Sigmoid colon (tissue), 7 donors: ENCODE measurements around the gene AADAT. TPM values are rescaled to one million over a fixed set of nuclear protein-coding genes. Genes with fewer than 3 reads are reported as not detected.

Source experiments
- DNase-seq: peaks from one replicate; pipeline ENCODE4 v3.0.0-alpha.2; 2019
- H3K27ac ChIP-seq, 4 donors: fragments of 200-600 bp; sonication (generic); one replicate each; pipeline ENCODE4 v1.5.1; 2016 to 2019; ENCODE audit warnings: mild to moderate bottlenecking in 1 of 4
- H3K27me3 ChIP-seq, 3 donors: fragments of 200-600 bp; sonication (generic); one replicate each; pipeline ENCODE4 v1.5.1; 2019; ENCODE audit warnings: mild to moderate bottlenecking in 1 of 3
- H3K36me3 ChIP-seq, 4 donors: fragments of 200-600 bp; sonication (generic); one replicate each; pipeline ENCODE4 v1.5.1; 2016 to 2019
- H3K4me1 ChIP-seq, 4 donors: fragments of 200-600 bp; sonication (generic); one replicate each; pipeline ENCODE4 v1.5.1; 2017 to 2019
- H3K4me3 ChIP-seq, 4 donors: fragments of 200-600 bp; sonication (generic); one replicate each; pipeline ENCODE4 v1.5.1; 2017 to 2019; ENCODE audit warnings: mild to moderate bottlenecking in 2 of 4, moderate library complexity in 1 of 4
- H3K9me3 ChIP-seq, 4 donors: fragments of 200-600 bp in 3 of 4; sonication (generic) in 3 of 4; one replicate each; pipeline versions ENCODE4 v1.5.1 to v1.6.1; 2013 to 2019
- CTCF ChIP-seq, 4 experiments: fragments of 450-650 bp in 3 of 4; fragments of 200-600 bp in 1 of 4; IDR thresholded peaks; one replicate each; pipeline ENCODE4 v1.5.1; 2016 to 2019; ENCODE audit warnings: antibody characterized with exemption in 4 of 4, mild to moderate bottlenecking in 3 of 4, moderate library complexity in 2 of 4
- EP300 ChIP-seq, 4 donors: sonication (generic); formaldehyde crosslinking; IDR thresholded peaks; one replicate each; pipeline ENCODE4 v1.6.1; 2017; ENCODE audit warnings: antibody characterized with exemption in 4 of 4
- POLR2A ChIP-seq, 2 donors: fragments of 450-650 bp; IDR thresholded peaks; one replicate each; pipeline ENCODE4 v1.6.1; 2016; ENCODE audit warnings: antibody characterized with exemption in 2 of 2, mild to moderate bottlenecking in 2 of 2, moderate library complexity in 2 of 2
- POLR2AphosphoS5 ChIP-seq, 4 donors: sonication (generic); formaldehyde crosslinking; IDR thresholded peaks; one replicate each; pipeline ENCODE4 v1.6.1; 2017; ENCODE audit warnings: antibody characterized with exemption in 4 of 4
- WGBS, 2 donors: extraction: QIAGEN DNeasy Blood & Tissue Kit; methylation state at CpG; one replicate each; pipeline ENCODE4 v1.1.7; 2013; 5-methylcytosine and 5-hydroxymethylcytosine counted together
- intact Hi-C: fragments of 100-400 bp; cut with DNase I; formaldehyde crosslinking; loops from one replicate; pipeline ENCODE4 v1.15.1; 2023
- polyA plus RNA-seq, 3 donors: library from polyadenylated mRNA; stranded (reverse); fragments of 200-250 nt; gene quantifications; one replicate each; pipeline ENCODE4 v1.2.3, GENCODE V29; 2013
- total RNA-seq, 4 donors: library from RNA; depleted of rRNA; stranded (reverse); fragments of >200 nt; gene quantifications; one replicate each; pipeline ENCODE4 v1.1.0, GENCODE V29; 2016
- donor health status: healthy with polysubstance abuse.
- donor health status: Bipolar disorder and iron deficiency.
- donor health status: healthy.

Gene AADAT
- total and polyA plus RNA-seq, 7 donors = 0.92 to 12.7 (median 4.3) TPM

- no peak for DNase-seq
- Histone ChIP-seq H3K27ac (no peak overlapping the region), H3K36me3 (no peaks in the 10 kb centered on the region), H3K4me3 (no peak overlapping the region), H3K9me3 (peaks cover 0 to 18% (median under 1%) of the 10 kb centered on the region in 4 donors), H3K4me1 (no peaks in the 10 kb centered on the region), H3K27me3 (no peaks in the 10 kb centered on the region)
- 31 to 70% methylated on average over 2 of the region's 2 CpGs for WGBS, 2 donors
- TF ChIP-seq POLR2A (IDR thresholded peaks at IDR 0.05) (no peak), CTCF (IDR thresholded peaks at IDR 0.05) (no peak), EP300 (IDR thresholded peaks at IDR 0.05) (no peak), POLR2AphosphoS5 (IDR thresholded peaks at IDR 0.05) (no peak)
- intact Hi-C loops = no loop called here
Measured at GRCh38 chr4:170134821-170135220, 45.1 kb upstream of the AADAT start.

- TF ChIP-seq EP300 (IDR thresholded peaks at IDR 0.05) (no peak), POLR2A (IDR thresholded peaks at IDR 0.05) (no peak), POLR2AphosphoS5 (IDR thresholded peaks at IDR 0.05) (no peak), CTCF (IDR thresholded peaks at IDR 0.05) (no peak)
- WGBS, 2 donors = 83 to 88% methylated on average over 9 of the region's 9 CpGs
- no peak overlapping the region for H3K27ac ChIP-seq
- no peaks in the 10 kb centered on the region for H3K36me3 ChIP-seq
- DNase-seq = no peak
- H3K4me1 ChIP-seq = no peaks in the 10 kb centered on the region
- intact Hi-C loops = no loop called here
- H3K27me3 ChIP-seq = no peaks in the 10 kb centered on the region
- H3K9me3 ChIP-seq = peaks cover 0 to 11% (median under 1%) of the 10 kb centered on the region in 4 donors
- H3K4me3 ChIP-seq = no peak overlapping the region
Measured at GRCh38 chr4:170128219-170128804, 38.6 kb upstream of the AADAT start.

- DNase-seq = no peak
- WGBS, 2 donors = 94 to 96% methylated on average over 10 of the region's 10 CpGs
- Histone ChIP-seq H3K27ac (no peak overlapping the region), H3K4me1 (no peaks in the 10 kb centered on the region), H3K4me3 (no peak overlapping the region), H3K36me3 (no peaks in the 10 kb centered on the region), H3K9me3 (peaks cover 0 to 7% (median 0%) of the 10 kb centered on the region in 4 donors), H3K27me3 (no peaks in the 10 kb centered on the region)
- TF ChIP-seq POLR2AphosphoS5 (IDR thresholded peaks at IDR 0.05) = no peak
- TF ChIP-seq EP300 (IDR thresholded peaks at IDR 0.05) = no peak
- TF ChIP-seq POLR2A (IDR thresholded peaks at IDR 0.05) = no peak
- no peak for TF ChIP-seq CTCF (IDR thresholded peaks at IDR 0.05)
- intact Hi-C loops = no loop called here
Measured at GRCh38 chr4:170127758-170128157, 38.0 kb upstream of the AADAT start.

GRCh38 chr4:170124406-170124805 is 34.6 kb upstream of the AADAT start:
- Histone ChIP-seq H3K27me3 (no peaks in the 10 kb centered on the region), H3K9me3 (no peaks in the 10 kb centered on the region), H3K36me3 (no peaks in the 10 kb centered on the region), H3K4me1 (no peaks in the 10 kb centered on the region), H3K4me3 (no peak overlapping the region), H3K27ac (no peak overlapping the region)
- no peak for TF ChIP-seq EP300 (IDR thresholded peaks at IDR 0.05)
- no peak for TF ChIP-seq POLR2A (IDR thresholded peaks at IDR 0.05)
- no peak for TF ChIP-seq POLR2AphosphoS5 (IDR thresholded peaks at IDR 0.05)
- TF ChIP-seq CTCF (IDR thresholded peaks at IDR 0.05) = no peak
- no peak for DNase-seq
- intact Hi-C loops = no loop called here

GRCh38 chr4:170122252-170122651 is 32.5 kb upstream of the AADAT start:
- TF ChIP-seq POLR2A (IDR thresholded peaks at IDR 0.05) (no peak), CTCF (IDR thresholded peaks at IDR 0.05) (no peak), EP300 (IDR thresholded peaks at IDR 0.05) (no peak)
- no peak overlapping the region for H3K4me3 ChIP-seq
- no peak overlapping the region for H3K27ac ChIP-seq
- H3K27me3 ChIP-seq = no peaks in the 10 kb centered on the region
- no peak for DNase-seq
- intact Hi-C loops = no loop called here
- H3K36me3 ChIP-seq = no peaks in the 10 kb centered on the region
- no peaks in the 10 kb centered on the region for H3K9me3 ChIP-seq
- H3K4me1 ChIP-seq = no peaks in the 10 kb centered on the region
